CD1c-positive myeloid dendritic cell (primary cell): ENCODE measurements around the gene PPM1L.

ENCODE experiments used
- DNase-seq: peaks from one replicate; pipeline ENCODE4 v3.0.0-alpha.2; 2016; ENCODE audit errors: extremely low spot score

Gene PPM1L

DNA sequence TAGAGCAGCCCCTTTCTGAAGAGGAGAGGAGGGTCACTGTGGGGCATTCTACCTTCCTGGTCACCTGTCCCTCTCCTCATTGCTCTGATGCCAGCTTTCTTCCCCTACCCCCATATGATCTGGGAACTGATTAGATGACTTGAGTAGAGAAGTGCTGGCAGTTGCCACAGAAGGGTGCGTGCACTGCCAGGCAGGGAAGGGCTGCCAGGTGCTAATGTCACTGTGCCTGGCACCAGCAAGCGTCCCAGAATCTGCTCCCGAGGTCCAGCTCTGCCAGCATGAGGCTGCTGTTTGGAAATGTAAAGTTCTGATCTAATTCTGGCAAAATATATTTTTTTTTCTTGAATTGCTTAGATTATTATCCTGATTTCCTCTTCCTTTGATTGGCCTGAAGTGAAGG is 52.8 kb downstream of the PPM1L start:
- no peak for DNase-seq

GRCh38 chr3:160809453-160809852 is 53.4 kb downstream of the PPM1L start:
- no peak for DNase-seq

- no peak for DNase-seq
These were observed 54.6 kb downstream of the PPM1L start for GRCh38 chr3:160810362-160811236.

DNA sequence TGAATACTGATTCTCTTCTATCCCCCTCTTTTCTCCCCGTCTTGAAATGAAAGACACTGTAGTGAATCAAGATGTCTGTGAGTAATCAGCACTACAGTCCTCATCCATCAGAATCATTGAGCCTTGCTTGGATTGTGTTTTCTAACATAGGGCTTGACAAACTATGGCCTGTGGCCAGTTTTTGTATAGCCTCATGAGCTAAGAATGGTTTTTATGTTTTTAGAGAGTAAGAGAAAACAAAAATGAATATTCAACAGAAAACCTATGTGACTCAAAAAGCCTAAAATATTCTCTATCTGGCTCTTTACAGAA is 55.2 kb downstream of the PPM1L start:
- DNase-seq: no peak

DNA sequence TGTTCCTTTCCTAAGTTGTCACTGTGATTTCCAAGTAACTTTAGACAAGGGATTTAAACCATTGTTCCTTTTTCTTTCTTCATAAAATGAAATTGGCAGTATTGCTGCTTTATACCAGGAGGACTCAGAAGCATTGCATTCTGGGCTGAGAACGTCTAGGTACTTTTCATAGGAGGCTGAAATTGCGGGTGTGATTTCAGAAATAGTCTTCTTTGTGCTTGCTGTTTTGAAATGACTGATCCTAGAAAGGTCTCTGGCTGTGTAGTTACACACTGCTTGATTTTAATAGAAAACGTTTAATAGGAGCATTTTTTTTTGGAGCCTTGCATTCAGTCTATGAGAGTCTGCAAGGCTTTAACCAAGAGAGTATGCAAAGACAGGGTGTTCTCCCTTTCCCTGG is 56.3 kb downstream of the PPM1L start:
- DNase-seq: no peak

- no peak for DNase-seq
These were observed 59.2 kb downstream of the PPM1L start for GRCh38 chr3:160815280-160815679.

DNA sequence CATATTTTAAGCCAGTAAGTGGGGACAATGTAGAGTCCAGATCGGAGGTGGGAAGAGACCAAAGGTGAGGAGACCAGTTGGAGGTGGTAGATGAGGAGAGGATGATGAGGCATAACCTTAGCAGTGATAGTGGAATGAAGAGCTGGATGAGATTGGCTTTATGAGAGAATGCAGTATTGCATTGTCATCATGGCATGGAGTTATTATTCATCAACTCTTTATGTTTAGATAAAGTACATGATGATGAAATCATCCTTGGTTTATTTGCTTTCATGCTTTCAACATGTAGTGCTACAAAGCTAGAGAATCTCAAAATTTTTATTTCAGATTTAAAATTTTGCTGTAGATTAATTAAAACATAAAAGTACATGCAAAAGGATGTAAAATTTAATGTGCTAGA is 64.0 kb downstream of the PPM1L start:
- no peak for DNase-seq

DNA sequence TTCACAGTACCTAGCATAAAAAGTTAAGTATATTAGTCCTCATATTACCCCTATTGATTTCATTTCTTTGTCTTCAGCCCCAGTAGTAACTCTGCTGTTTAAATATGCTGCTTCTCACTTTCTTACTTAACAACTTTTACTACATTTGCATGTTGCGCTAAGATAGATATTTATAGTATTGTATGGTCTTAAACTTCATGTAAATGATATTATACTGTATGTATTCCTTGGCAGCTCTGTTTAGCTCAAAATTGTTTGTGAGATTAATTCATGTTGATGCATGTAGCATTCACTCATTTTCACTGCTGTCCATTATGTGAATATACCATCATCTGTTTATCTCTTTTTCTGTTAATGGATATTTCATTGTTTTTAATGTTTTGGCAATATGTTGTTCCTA is 64.4 kb downstream of the PPM1L start:
- no peak for DNase-seq

DNA sequence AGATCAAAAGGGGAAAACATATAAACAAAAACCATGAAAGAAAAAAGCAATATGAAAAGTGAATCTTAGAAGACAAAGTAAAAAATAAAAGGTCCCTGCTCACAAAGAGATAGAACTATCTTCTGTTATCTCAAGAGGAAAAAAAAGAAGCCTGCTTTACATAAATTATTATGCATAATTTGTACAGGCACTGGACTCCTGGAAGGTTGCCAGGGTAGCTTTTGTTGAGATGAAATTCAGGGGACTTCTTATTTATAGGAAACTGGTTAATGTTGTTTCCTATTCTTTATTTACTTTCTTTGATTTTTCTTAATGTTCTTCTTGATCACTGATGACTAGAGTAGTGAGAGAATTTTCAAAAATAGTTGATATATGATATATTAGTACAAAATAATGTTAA is 66.9 kb downstream of the PPM1L start:
- DNase-seq: no peak

DNA sequence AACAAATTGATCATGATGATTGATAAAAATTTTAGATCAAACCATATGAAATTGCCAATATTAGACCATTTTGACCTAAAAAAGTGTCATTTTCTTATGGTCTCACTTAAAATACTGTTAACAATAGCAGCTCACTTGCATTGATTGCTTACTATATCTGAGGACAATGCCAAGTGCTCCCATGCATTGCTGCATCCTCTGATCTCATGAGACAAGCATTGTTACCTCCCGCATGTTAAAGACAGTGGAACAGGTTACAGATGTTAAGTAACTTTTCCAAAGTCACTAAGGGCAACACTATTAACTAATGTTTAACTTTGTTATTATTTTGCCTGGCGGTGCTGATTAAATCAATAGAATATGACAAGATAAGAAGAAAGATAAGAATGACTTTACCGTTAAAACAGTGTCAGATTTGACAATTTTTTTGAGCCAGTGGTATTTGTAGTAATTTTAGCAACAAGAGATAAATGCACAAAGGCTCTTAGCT is 69.3 kb downstream of the PPM1L start:
- DNase-seq: no peak

- DNase-seq: no peak
These were observed 70.4 kb downstream of the PPM1L start for GRCh38 chr3:160826408-160826807.

DNA sequence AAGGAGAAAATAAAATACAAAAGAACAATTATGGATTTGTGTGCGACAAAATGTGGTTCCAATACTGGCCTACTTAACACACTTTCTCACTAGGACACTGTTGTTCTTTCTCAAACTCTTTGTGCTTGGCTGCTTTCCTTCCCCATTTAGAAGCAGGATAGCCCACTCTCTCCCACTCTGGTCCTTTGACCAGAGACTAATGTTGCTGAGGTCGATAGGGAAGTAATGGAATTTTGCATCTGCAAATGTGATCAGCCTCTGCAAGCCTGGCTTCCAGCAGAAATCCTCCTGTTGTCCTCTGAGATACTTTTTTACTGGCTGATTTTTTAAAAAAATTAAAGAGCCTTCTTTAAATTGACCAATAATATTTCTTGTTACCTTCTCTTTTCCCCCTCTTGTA is 71.0 kb downstream of the PPM1L start:
- DNase-seq: no peak

- DNase-seq: no peak
These were observed 71.5 kb downstream of the PPM1L start for GRCh38 chr3:160827516-160827915.

DNA sequence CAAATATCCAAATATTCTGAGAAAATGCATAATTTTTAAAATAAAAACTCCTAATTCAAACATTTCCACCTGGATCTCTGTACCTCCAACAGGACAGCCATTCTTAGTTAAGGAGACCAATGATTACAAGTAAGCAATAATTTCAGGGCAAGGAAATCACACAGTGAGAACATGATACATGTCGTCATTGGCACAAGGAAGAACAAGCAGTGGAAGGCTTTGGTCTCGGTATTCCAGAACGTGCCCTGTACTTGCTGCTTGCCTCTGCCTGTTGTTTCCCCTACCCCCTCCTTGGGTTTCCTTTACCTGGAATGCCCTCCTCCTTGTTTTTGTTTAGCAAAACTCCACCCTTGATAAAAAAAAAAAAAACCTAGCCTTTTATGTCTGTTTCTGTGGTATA is 72.8 kb downstream of the PPM1L start:
- no peak for DNase-seq

DNA sequence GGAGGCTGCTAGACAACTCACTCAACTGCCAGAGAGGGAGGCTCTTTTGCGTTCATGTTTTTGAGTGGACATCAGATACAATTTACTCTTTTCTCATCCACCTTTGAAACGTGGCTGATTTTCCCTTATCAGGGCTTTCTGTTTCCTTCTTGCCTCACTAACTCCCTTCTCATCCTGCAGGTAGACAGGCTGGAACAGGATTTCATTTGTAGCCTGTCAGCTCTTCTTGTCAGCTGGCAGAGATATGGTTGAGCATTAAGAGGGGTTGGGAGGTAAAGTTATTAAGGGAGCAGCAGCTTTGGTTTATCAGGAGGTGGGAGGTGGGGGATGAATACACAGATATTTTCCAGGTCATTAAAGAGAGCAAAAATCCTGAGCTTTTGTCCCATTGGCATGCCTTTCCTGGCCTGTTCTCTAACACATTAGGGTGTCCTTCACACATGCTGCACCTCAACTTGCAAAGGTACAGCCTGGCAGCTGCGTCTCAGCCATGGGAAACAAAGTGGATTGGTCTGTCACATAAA is 73.5 kb downstream of the PPM1L start:
- DNase-seq: no peak

DNA sequence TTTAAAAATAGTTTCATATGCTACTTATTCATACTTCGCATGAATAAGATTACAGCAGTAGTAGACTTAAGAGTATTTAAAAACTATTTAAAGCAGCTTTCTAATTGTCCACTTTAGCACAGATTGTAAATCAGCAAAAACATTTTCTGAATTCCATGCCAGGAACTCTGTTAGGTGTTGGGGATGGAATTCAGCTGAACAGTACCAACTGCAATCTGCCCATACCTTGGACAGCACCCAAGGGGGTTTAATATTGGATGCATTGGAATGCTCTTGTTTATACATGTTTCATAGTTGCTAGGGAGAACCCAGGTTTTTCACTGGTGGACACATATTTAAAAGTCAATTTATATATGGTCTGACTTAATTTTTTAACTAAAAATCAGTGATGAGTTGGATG is 74.8 kb downstream of the PPM1L start:
- no peak for DNase-seq

GRCh38 chr3:160831401-160831800 is 75.4 kb downstream of the PPM1L start:
- no peak for DNase-seq

DNA sequence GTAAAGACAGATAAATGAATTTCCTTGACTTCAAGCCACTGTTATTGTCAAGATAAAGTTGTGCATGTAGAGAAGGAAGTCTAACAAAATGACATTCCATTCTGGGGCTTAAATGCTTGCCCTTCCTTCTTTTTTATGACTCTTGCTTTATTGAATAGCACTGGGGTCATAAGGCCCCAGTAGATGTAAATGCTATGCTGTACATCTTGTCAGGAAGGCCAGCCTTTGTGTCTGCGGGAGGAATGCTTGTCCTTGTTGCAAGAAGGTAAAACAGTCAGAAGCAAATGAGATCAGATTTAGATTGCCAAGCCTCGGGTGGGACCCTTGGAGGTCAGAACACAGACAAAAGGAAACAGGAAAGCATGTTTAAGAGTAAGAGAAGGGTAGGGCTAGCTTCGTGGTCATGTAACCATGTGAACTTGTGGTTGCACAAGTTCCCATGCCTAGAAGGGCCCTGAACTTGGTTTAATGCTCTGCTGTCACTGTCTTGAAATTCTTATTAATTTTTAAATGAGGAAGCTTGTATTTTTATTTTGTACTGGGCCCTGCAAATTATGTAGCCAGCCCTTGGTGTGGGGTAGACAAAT is 81.5 kb downstream of the PPM1L start:
- DNase-seq: peak; percentile 6

DNA sequence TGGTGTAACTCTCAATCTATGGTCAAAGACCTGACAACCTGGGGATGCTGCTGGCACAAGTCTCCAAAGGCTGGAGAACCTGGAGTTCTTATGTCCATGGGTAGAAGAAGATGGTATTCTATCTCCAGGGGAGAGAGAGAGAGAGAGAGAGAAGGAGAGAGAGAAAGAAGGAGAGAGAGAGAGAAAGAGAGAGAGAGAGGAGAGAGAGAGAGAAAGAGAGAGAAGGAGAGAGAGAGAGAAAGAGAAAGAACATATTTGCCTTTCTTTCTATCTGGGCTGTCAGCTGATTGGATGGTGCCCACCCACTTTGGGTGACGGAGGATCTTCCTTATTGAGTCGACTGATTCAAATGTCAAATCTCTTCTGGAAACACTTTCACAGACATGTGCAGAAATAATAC is 84.6 kb downstream of the PPM1L start:
- no peak for DNase-seq

DNA sequence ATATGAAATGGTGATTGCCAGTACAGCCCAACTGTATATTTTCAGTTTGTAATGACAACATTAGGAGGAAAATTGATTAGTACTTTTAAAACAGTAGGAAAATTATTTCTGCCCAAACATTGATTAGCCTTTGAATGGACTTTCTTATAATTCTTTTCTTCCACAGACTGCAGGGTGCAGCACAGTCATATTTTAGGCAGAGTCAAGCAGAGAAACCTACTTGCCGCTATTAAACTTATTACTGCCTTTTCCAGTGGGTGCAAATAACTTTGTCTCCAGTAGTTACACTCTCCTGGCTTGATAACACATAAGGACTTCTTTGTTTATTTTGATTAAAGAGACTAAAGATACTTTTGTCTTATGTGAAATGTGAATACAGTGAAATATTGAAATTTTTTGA is 85.4 kb downstream of the PPM1L start:
- no peak for DNase-seq

DNA sequence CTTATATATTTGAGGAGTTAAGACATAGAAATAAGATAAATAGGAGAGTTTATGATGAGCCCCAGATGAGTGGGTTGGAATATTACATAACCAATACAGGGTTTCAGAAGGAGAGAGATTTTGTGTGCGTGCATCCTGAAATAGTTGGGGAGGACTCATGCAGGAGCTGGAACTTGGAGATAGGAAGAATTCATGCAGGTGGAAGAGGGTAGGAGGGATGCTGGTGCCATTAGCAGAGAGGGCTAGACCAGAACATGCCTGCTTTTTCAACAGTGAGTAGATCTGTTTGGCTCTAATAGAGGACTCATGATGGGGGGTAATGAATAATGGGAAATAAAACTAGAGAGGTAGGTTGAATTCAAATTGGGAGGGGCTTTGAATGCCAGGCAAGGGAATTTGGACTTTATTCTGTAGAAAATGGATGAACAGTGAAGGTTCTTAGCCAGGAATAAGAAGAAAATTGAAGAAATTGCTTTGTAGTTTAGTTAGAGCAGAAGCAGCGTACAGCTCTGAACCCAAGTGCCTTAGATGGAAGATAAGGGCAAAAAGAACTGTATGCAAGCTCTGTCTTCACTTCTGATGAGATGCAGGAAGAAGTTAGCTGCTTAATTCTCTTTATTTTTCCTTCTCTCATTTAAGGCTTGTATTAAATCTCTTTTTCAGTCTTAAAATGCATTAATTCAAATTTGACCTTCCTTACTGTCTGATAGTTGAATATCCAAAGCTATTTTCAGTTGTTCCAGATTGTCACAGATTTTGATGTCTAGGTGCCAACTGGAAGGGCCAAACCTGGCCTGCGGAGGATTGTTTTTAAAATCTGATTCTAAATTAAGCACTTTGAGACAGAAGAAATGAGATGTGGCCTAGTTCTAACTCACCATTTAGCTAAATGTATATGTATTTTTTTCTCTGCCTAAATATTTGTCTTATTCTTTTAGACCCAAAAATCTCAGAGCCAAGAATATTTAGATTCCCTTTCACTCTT is 86.3 kb downstream of the PPM1L start:
- DNase-seq: no peak

- no peak for DNase-seq
These were observed 95.7 kb downstream of the PPM1L start for GRCh38 chr3:160851629-160852210.
